Natural killer cell treated with Interleukin-12 subunit alpha and Interleukin-12 subunit beta and Interleukin-15 and Interleukin-18, amount 100 ng/mL, for 72 hours (primary cell): ENCODE results near the gene KRTAP4-12. TPM values are rescaled to one million over a fixed set of nuclear protein-coding genes. Genes with fewer than 3 reads are reported as not detected.
"Not testable (repeated sequence)": the region's sequence is repeated elsewhere in the genome, so short reads cannot be mapped to it uniquely, and the experiment has no call there.

Source experiments
- ATAC-seq, 2 donors: fragments of 150-1000 bp; cut with Tn5 transposase in 1 of 2; sonication (Bioruptor Pico), chemical (Tn5 transposase) in 1 of 2; 2 replicates each; pipeline ENCODE4 v1.10.0; 2021
- DNase-seq: peaks from one replicate; pipeline ENCODE4 v3.0.0; 2022; ENCODE audit warnings: low spot score
- H3K27ac Mint-ChIP-seq, 2 donors: 1 replicate in 1 of 2; 2 replicates in 1 of 2; pipeline ENCODE4 v1.8.0; 2022; ENCODE audit warnings: mixed read lengths in 2 of 2, mild to moderate bottlenecking in 1 of 2, moderate library complexity in 1 of 2
- H3K27me3 Mint-ChIP-seq, 2 donors: 1 replicate in 1 of 2; 2 replicates in 1 of 2; pipeline ENCODE4 v1.8.0; 2022; ENCODE audit warnings: mixed read lengths in 2 of 2
- H3K36me3 Mint-ChIP-seq: one replicate; pipeline ENCODE4 v1.8.0; 2022; ENCODE audit warnings: mixed read lengths
- H3K4me1 Mint-ChIP-seq, 2 donors: 1 replicate in 1 of 2; 2 replicates in 1 of 2; pipeline ENCODE4 v1.8.0; 2022; ENCODE audit warnings: low read depth in 2 of 2, mixed read lengths in 2 of 2, mild to moderate bottlenecking in 1 of 2
- H3K4me3 Mint-ChIP-seq: one replicate; pipeline ENCODE4 v1.8.0; 2022; ENCODE audit warnings: mixed read lengths
- H3K9me3 Mint-ChIP-seq: 2 replicates; pipeline ENCODE4 v1.8.0; 2022; ENCODE audit warnings: mixed read lengths
- total RNA-seq, 2 donors: library from RNA; stranded (reverse); gene quantifications; one replicate each; pipeline ENCODE4 v1.2.3, GENCODE V29; 2022

Gene KRTAP4-12
- total RNA-seq, 2 donors from 2014 or later: not detected

DNA sequence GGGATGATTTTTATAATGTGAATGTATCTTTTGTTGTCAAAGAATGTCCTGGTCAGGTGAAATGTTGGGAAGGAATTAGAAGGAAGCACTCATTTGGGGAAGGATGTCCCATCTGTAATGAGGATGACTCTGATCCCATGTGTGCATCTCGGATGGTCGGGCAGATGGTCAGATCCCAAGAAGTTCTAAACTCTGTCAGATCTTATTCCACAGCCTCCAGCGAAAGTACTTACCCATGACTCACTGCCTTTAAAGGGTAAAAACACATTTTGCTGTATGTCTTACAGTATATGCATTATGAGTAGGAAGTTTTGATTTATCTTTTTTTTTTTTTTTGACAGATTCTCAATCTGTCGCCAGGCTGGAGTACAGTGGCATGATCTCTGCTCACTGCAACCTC is 5.3 kb downstream of the KRTAP4-12 start:
- H3K4me1 Mint-ChIP-seq: peaks cover 0 to 10% of the 10 kb centered on the region in 2 donors
- ATAC-seq (no peak), DNase-seq (no peak)
- H3K27me3 Mint-ChIP-seq: peaks cover 32 to 51% of the 10 kb centered on the region in 2 donors
- H3K27ac Mint-ChIP-seq: no peak overlapping the region
- peaks cover 4% of the 10 kb centered on the region for H3K36me3 Mint-ChIP-seq
- no peak overlapping the region for H3K4me3 Mint-ChIP-seq
- H3K9me3 Mint-ChIP-seq: no peaks in the 10 kb centered on the region

DNA sequence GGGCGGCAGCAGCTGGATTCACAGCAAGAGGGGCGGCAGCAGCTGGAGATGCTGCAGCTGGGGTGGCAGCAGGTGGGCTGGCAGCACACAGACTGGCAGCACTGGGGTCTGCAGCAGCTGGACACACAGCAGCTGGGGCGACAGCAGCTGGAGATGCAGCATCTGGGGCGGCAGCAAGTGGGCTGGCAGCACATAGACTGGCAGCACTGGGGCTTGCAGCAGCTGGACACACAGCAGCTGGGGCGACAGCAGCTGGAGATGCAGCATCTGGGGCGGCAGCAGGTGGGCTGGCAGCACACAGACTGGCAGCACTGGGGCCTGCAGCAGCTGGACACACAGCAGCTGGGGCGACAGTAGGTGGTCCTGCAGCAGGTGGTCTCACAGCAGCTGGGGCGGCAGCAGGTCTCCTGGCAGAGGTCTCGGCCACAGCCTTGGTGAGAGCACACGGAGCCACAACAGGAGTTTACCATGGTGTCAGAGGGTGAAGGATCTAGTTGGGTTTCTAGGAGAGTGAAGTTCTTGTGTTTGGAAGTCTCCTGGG is 6.1 kb downstream of the KRTAP4-12 start, which contains the start of gene KRTAP4-11:
Gene KRTAP4-11 (minus strand): TSS at position 528 of the 541 bp plus-strand sequence. CDS start 58 bp downstream, at position 470.
- H3K27ac Mint-ChIP-seq, H3K4me1 Mint-ChIP-seq, H3K4me3 Mint-ChIP-seq, DNase-seq, H3K9me3 Mint-ChIP-seq, H3K36me3 Mint-ChIP-seq, ATAC-seq: not testable (repeated sequence)
- peaks cover 27 to 44% of the 10 kb centered on the region in 2 donors for H3K27me3 Mint-ChIP-seq

DNA sequence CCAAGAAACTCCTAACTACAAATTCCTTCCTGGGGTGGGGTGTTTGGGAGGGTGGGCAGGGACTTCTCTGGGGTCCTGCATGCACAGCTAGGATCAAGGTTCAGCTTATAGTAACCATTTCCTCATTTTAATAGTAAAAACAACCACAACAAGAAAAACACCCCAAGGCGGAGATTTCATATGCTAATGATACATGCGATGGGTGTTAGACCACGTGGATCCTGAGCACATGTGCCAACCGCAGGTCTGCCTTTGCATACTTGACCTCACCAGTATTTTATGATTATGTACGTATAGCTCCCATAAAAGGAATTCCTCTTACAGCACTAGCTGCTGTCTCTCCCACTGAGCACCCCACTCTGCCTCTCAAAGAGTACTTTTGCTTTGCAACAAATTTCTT is 7.7 kb downstream of the KRTAP4-12 start:
- ATAC-seq: no peak
- H3K4me1 Mint-ChIP-seq: peaks cover 0 to 4% of the 10 kb centered on the region in 2 donors

DNA sequence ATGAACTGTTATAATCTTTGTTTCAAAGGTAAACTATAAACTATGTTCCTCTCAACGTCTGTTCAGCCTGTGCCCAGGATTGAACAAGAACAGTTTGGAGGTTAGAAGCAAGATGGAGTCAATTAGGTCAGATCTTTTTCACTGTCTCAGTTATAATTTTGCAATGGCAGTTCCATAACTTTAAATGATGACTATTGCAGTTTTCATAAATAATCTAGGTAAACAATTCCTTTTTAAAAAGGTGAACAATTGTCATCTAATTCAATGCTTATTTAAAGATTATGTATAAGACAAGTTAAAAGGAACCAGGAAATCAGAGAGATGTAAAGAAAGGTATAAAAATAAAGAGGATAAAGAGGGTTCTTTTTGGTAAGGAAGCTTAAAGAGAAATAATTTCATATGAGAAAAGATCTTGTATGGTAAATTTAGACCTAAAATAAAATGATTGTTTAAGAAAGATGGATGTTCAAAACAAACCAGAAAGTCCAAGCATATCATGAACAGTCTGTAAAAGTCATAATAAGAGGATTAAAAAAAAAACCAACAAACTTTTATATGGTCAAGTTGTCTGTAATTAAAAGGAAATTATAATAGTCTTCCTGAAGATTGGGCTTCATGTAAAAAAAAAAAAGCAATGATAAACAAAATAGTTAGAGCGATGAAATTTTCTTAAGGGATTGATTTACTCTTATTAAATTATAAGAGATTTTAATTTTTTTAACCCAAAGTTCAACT is 12.7 kb downstream of the KRTAP4-12 start:
- DNase-seq: no peak
- Mint-ChIP-seq H3K27me3 (peaks cover 14 to 45% of the 10 kb centered on the region in 2 donors), H3K4me1 (no peaks in the 10 kb centered on the region), H3K27ac (no peak overlapping the region), H3K9me3 (no peaks in the 10 kb centered on the region), H3K36me3 (no peaks in the 10 kb centered on the region), H3K4me3 (no peak overlapping the region)
- ATAC-seq: no peak

More for the DNA sequence above, 7.7 kb downstream of the KRTAP4-12 start:
- H3K27ac Mint-ChIP-seq: no peak overlapping the region
- peaks cover 24 to 38% of the 10 kb centered on the region in 2 donors for H3K27me3 Mint-ChIP-seq
- peaks cover 4% of the 10 kb centered on the region for H3K36me3 Mint-ChIP-seq
- no peak overlapping the region for H3K4me3 Mint-ChIP-seq
- DNase-seq: no peak
- H3K9me3 Mint-ChIP-seq: no peaks in the 10 kb centered on the region

DNA sequence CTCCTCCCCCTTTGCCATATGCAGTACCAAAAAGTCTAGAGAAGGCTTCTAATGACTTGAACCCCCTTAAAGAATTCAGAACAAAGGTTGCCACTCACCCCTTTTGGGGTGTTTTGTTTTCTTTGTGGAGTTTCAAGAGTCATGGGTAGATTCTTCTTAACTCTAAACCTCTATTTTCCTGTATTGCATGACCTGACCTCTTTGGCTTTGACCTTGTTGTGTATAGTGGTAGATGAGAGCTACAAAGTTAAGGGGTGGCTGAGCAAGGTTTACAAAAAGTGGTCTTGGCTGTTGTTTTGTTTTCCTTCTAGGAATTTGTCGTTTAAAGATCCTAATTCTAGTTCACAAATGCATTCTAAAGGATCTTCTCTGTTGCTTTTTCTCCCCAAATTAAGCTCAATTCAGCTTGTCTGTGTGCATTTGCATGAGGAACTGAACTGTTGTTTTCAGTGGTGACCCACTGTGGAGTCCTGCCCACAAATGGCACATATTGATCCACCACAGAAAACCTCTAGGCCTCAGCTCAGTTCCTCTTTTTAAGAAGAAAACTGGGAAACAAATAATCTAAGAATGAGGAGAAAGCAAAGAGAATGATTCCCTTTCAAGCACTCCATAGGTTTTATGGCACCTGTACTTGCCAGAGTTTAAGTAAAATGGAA is 15.1 kb downstream of the KRTAP4-12 start:
- H3K27ac Mint-ChIP-seq, H3K36me3 Mint-ChIP-seq, H3K9me3 Mint-ChIP-seq, H3K4me1 Mint-ChIP-seq, ATAC-seq, DNase-seq, H3K4me3 Mint-ChIP-seq: not testable (repeated sequence)
- H3K27me3 Mint-ChIP-seq: peaks cover 16 to 46% of the 10 kb centered on the region in 2 donors

DNA sequence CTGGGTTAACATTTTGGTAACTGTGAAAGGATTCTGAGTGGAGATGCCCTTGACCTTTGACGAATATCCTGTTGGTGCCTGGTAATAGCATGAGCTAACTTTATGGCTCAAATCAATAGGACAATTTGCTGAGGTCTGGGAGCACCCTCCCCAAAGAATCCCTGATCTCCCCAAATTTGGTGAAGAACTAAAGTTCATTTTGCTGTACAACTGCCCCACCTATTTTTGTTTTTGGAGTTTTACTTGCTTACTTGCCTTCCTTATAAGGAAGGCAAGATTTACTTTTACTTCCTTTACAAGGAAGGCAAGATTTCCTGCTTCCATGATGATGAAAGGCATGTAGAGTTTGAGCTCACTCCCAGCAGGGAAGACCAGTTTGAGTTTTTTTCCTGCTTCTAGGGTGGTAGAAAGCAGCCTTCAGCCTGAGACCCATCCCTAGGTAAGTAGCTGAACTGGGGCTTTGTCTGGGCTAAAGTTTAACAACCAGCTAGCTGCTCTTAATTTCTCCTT is 16.0 kb downstream of the KRTAP4-12 start:
- Mint-ChIP-seq H3K4me1 (no peaks in the 10 kb centered on the region), H3K27me3 (peaks cover 16 to 46% of the 10 kb centered on the region in 2 donors), H3K27ac (no peak overlapping the region), H3K4me3 (no peak overlapping the region), H3K36me3 (no peaks in the 10 kb centered on the region), H3K9me3 (no peaks in the 10 kb centered on the region)
- ATAC-seq: no peak
- no peak for DNase-seq

DNA sequence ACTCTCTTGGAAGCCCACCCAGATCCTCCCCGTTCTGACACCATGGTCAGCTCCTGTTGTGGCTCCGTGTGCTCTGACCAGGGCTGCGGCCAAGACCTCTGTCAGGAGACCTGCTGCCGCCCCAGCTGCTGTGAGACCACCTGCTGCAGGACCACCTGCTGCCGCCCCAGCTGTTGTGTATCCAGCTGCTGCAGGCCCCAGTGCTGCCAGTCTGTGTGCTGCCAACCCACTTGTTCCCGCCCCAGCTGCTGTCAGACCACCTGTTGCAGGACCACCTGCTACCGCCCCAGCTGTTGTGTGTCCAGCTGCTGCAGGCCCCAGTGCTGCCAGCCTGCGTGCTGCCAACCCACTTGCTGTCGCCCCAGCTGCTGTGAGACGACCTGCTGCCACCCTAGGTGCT is 18.6 kb downstream of the KRTAP4-12 start, which contains the start of gene KRTAP4-9:
Gene KRTAP4-9 (plus strand): TSS at position 43 of the 400 bp plus-strand sequence. CDS start 0 bp downstream, at position 43.
- not testable (repeated sequence) for H3K9me3 Mint-ChIP-seq, DNase-seq, ATAC-seq, H3K4me1 Mint-ChIP-seq, H3K4me3 Mint-ChIP-seq, H3K36me3 Mint-ChIP-seq, H3K27ac Mint-ChIP-seq
- H3K27me3 Mint-ChIP-seq: peaks cover 22 to 38% of the 10 kb centered on the region in 2 donors

DNA sequence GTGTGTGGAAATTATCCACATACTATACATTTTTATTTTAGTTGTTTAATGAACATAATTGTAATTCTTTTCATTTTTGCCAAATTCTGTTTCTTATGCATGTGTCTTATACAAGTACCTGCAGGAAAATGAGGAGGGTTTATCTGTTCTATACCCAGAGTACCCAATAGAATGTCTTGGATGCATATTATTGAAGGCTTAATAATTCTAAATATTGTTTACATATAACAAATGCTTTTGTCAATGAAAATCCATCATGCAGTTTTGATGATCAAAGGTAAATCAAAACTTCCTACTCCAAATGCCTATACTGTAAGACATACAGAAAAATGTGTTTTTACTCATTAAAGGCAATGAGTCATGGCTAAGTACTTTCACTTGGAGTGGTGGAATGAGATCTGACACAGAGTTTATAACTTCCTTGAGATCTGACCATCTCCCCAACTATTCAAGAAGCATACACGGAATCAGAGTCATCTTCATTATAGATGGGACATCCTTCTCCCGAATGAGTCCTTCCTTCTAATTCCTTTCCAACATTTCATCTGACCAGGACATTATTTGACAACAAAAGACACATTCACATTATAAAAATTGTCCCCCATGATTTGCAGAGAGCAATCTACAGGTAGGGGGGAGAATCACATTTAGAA is 19.5 kb downstream of the KRTAP4-12 start:
- DNase-seq, H3K36me3 Mint-ChIP-seq, H3K4me1 Mint-ChIP-seq, ATAC-seq, H3K4me3 Mint-ChIP-seq, H3K27ac Mint-ChIP-seq, H3K9me3 Mint-ChIP-seq: not testable (repeated sequence)
- H3K27me3 Mint-ChIP-seq: peaks cover 22 to 39% of the 10 kb centered on the region in 2 donors

DNA sequence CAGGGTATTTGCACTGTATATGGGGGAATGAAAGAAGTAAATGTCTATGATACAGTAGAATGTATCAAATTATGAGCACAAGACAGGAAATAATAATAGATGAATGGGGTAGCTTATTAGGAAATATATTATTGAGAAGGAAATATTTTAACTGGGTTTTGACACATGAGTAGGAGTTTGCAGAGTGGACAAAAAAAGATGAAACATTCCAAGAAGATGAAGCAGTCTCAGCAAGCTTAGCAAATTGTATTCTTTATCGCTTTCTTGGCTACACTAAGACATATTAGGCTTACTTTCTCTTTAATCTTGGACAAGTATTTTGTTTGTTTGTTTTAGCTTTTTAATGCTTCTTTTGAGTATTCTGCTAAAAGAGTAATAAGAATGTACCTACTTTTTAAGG is 20.1 kb downstream of the KRTAP4-12 start:
- Mint-ChIP-seq H3K4me1 (no peaks in the 10 kb centered on the region), H3K27me3 (peaks cover 21 to 35% of the 10 kb centered on the region in 2 donors), H3K27ac (no peak overlapping the region), H3K9me3 (no peaks in the 10 kb centered on the region), H3K4me3 (no peak overlapping the region), H3K36me3 (no peaks in the 10 kb centered on the region)
- no peak for DNase-seq
- no peak for ATAC-seq

DNA sequence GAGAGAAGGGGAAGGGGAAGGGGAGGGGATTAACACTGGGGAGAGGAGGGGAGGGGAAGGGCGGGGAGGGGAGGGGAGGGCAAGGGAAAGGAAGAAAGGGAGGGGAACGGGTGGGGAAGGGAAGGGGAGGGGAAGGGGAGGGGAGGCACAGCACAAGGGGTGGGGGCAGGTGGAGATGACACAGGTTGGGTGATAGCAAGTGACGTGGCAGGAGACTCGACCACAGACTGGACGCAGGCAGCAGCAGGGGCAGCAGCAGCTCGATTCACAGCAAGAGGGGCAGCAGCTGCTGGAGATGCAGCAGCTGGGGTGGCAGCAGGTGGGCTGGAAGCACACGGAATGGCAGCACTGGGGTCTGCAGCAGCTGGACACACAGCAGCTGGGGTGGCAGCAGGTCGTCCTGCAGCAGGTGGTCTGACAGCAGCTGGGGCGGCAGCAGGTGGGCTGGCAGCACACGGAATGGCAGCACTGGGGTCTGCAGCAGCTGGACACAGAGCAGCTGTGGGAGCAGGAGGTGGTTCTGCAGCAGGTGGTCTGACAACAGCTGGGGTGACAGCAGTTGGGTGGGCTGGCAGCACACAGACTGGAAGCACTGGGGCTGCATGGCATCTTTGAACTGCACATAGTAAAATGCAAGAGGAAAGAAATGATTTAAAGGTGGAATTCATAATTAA is 22.3 kb downstream of the KRTAP4-12 start, which contains the start of gene KRTAP4-16:
Gene KRTAP4-16 (minus strand): TSS at position 624 of the 674 bp plus-strand sequence. CDS start 0 bp downstream, at position 624.
- H3K4me3 Mint-ChIP-seq: no peak within 1 kb of the TSS
- DNase-seq (no peak), ATAC-seq (no peak)
- H3K36me3 Mint-ChIP-seq: no peaks in the 10 kb centered on the region
- peaks cover 20 to 37% of the 10 kb centered on the region in 2 donors for H3K27me3 Mint-ChIP-seq
- H3K4me1 Mint-ChIP-seq: no peaks in the 10 kb centered on the region
- no peaks in the 10 kb centered on the region for H3K9me3 Mint-ChIP-seq
- no peak within 1 kb of the TSS for H3K27ac Mint-ChIP-seq

DNA sequence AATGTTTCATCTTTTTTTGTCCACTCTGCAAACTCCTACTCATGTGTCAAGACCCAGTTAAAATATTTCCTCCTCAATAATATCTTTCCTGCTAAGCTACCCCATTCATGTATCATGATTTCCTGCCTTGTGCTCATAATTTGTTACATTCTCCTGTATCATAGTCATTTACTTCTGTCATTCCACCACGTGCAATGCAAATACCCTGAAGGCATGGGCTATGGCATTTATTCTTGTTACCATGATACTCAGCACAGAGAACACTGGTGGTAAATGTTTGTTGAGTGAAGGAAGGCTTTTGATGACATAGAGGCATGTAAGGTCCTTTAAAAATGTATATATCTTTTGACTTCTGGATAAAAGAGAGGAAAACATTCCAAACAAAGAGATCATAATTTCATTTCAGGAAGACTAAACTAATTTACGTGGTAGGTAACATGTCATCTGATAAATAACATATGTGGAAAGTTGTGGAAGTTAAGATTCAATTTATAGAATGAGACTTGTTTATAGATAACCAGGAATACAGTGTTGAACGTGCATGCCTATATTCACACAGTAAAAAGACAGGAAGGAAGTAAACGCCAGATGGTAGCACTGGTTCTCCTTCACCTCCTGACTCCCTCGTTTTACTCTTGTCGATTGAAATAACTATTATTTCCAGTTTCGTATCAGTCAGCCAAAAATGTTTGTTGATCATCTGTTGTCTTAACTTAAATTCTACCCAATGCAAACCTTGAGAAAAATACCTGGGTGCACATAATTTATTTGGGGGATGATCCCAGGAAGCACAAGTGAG is 24.1 kb downstream of the KRTAP4-12 start:
- not testable (repeated sequence) for ATAC-seq, H3K27ac Mint-ChIP-seq, DNase-seq, H3K4me1 Mint-ChIP-seq, H3K4me3 Mint-ChIP-seq, H3K36me3 Mint-ChIP-seq, H3K9me3 Mint-ChIP-seq
- peaks cover 17 to 42% of the 10 kb centered on the region in 2 donors for H3K27me3 Mint-ChIP-seq

DNA sequence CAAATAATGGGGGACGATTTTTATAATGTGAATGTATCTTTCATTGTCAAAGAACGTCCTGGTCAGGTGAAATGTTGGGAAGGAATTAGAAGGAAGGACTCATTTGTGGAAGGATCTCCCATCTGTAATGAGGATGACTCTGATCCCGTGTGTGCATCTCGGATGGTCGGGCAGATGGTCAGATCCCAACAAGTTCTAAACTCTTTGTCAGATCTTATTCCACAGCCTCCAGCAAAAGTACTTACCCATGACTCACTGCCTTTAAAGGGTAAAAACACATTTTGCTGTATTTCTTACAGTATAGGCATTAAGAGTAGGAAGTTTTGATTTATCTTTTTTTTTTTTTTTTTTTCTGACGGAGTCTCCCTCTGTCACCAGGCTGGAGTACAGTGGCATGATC is 25.5 kb downstream of the KRTAP4-12 start:
- Mint-ChIP-seq H3K27ac (no peak overlapping the region), H3K36me3 (no peaks in the 10 kb centered on the region), H3K9me3 (no peaks in the 10 kb centered on the region), H3K27me3 (peaks cover 18 to 42% of the 10 kb centered on the region in 2 donors), H3K4me1 (no peaks in the 10 kb centered on the region), H3K4me3 (no peak overlapping the region)
- DNase-seq: no peak
- ATAC-seq: no peak
